Measurements from ENCODE around the gene ANKRD35. TPM values are rescaled to one million over a fixed set of nuclear protein-coding genes. Genes with fewer than 3 reads are reported as not detected.
"Not testable (repeated sequence)": the region's sequence is repeated elsewhere in the genome, so short reads cannot be mapped to it uniquely, and the experiment has no call there.

ANKRD35 gene
- total RNA-seq, 1 donor from 2014 or later: 0.16 TPM

DNA sequence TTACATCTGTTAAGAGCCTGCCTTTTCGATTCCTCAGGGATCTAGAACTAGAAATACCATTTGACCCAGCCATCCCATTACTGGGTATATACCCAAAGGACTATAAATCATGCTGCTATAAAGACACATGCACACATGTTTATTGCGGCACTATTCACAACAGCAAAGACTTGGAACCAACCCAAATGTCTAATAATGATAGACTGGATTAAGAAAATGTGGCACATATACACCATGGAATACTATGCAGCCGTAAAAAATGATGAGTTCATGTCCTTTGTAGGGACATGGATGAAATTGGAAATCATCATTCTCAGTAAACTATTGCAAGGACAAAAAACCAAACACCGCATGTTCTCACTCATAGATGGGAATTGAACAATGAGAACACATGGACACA, 34.6 kb upstream of the ANKRD35 start:
- H3K9ac ChIP-seq (ENCODE audit: low read length); H3K27ac Mint-ChIP-seq (ENCODE audit: unreplicated experiment); H3K27ac ChIP-seq (ENCODE audit: low read depth, low read length); FAIRE-seq; H3K36me3 Mint-ChIP-seq (ENCODE audit: low read depth, unreplicated experiment); H3K4me2 ChIP-seq (ENCODE audit: low read length); H3K9me3 ChIP-seq (ENCODE audit: insufficient read depth, low read depth, low read length); H3K27me3 Mint-ChIP-seq (ENCODE audit: low read depth, unreplicated experiment); H4K20me1 ChIP-seq (ENCODE audit: insufficient read depth, low read length); H3K9me3 Mint-ChIP-seq (ENCODE audit: unreplicated experiment); H2AFZ ChIP-seq (ENCODE audit: low read depth, low read length); H3K36me3 ChIP-seq (ENCODE audit: insufficient read depth, low read length); H3K4me3 ChIP-seq (ENCODE audit: insufficient read depth, low read depth, low read length); H3K27me3 ChIP-seq (ENCODE audit: insufficient read depth, low read length); DNase-seq (ENCODE audit: low read depth): not testable (repeated sequence)
- peaks cover 15% of the 10 kb centered on the region for H3K4me1 Mint-ChIP-seq (ENCODE audit: low read depth, unreplicated experiment)
- peak overlapping the region; percentile 75 for H3K4me3 Mint-ChIP-seq (ENCODE audit: unreplicated experiment)
- Histone ChIP-seq H3K4me1 (ENCODE audit: insufficient read depth, low read length) (peaks cover 20% of the 10 kb centered on the region), H3K79me2 (ENCODE audit: insufficient read depth, low read length) (peaks cover 17% of the 10 kb centered on the region)

DNA sequence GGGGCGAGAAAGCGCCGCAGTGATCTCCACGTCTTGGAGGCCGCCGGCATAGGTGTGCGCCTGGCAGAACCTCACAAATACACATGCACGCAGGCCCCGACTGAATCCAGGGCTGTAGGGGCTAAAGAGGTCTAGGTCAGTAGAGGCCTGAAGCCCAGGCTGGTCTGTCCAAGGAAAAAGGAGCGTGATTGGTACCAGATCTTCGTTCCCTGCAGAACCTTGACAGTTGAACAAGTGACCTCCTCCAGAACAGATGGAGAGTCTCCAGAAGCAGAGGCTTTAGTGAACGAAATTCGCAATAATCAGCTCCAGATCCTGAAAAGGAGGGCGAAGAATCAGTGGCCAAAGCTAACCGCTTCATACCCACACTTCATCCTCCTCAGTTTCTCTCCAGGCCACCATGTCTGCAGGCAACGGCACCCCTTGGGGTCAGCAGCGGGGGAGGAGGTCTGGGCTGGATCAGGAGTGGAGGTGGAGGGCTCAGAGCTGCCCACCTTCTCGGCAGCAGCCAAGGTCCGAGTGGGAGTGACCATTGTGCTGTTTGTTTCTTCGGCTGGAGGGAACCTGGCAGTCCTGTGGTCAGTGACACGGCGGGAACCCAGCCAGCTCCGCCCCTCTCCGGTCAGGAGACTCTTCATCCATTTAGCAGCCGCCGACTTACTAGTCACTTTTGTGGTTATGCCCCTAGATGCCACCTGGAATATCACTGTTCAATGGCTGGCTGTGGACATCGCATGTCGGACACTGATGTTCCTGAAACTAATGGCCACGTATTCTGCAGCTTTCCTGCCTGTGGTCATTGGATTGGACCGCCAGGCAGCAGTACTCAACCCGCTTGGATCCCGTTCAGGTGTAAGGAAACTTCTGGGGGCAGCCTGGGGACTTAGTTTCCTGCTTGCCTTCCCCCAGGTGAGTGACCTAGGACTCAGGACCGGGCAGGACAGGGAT, 33.6 kb upstream of the ANKRD35 start:
- H2AFZ ChIP-seq (ENCODE audit: low read depth, low read length): peak overlapping the region; percentile 85
- H3K9ac ChIP-seq (ENCODE audit: low read length): peak overlapping the region; percentile 90
- H3K27me3 Mint-ChIP-seq (ENCODE audit: low read depth, unreplicated experiment): no peaks in the 10 kb centered on the region
- peaks cover 5% of the 10 kb centered on the region for H3K36me3 Mint-ChIP-seq (ENCODE audit: low read depth, unreplicated experiment)
- H3K4me2 ChIP-seq (ENCODE audit: low read length): peak overlapping the region; percentile 99
- H3K36me3 ChIP-seq (ENCODE audit: insufficient read depth, low read length): peaks cover 8% of the 10 kb centered on the region
- H3K4me3 ChIP-seq (ENCODE audit: insufficient read depth, low read depth, low read length): peak overlapping the region; percentile 92
- no peaks in the 10 kb centered on the region for H4K20me1 ChIP-seq (ENCODE audit: insufficient read depth, low read length)
- peaks cover 15% of the 10 kb centered on the region for H3K4me1 Mint-ChIP-seq (ENCODE audit: low read depth, unreplicated experiment)
- FAIRE-seq (no peak), DNase-seq (ENCODE audit: low read depth) (peak; percentile 54)
- no peaks in the 10 kb centered on the region for H3K9me3 ChIP-seq (ENCODE audit: insufficient read depth, low read depth, low read length)
- peak overlapping the region; percentile 89 for H3K4me3 Mint-ChIP-seq (ENCODE audit: unreplicated experiment)
- H3K27ac Mint-ChIP-seq (ENCODE audit: unreplicated experiment): peak overlapping the region; percentile 34
- H3K79me2 ChIP-seq (ENCODE audit: insufficient read depth, low read length): peaks cover 17% of the 10 kb centered on the region
- H3K9me3 Mint-ChIP-seq (ENCODE audit: unreplicated experiment): no peaks in the 10 kb centered on the region
- no peaks in the 10 kb centered on the region for H3K27me3 ChIP-seq (ENCODE audit: insufficient read depth, low read length)
- no peak for TF ChIP-seq EZH2 (IDR thresholded peaks at IDR 0.05; ENCODE audit: insufficient read depth, low read length)
- TF ChIP-seq, protein P1, sequence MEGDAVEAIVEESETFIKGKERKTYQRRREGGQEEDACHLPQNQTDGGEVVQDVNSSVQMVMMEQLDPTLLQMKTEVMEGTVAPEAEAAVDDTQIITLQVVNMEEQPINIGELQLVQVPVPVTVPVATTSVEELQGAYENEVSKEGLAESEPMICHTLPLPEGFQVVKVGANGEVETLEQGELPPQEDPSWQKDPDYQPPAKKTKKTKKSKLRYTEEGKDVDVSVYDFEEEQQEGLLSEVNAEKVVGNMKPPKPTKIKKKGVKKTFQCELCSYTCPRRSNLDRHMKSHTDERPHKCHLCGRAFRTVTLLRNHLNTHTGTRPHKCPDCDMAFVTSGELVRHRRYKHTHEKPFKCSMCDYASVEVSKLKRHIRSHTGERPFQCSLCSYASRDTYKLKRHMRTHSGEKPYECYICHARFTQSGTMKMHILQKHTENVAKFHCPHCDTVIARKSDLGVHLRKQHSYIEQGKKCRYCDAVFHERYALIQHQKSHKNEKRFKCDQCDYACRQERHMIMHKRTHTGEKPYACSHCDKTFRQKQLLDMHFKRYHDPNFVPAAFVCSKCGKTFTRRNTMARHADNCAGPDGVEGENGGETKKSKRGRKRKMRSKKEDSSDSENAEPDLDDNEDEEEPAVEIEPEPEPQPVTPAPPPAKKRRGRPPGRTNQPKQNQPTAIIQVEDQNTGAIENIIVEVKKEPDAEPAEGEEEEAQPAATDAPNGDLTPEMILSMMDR (IDR thresholded peaks at IDR 0.05; ENCODE audit: insufficient read depth, low read depth, low read length): no peak
- peaks cover 20% of the 10 kb centered on the region for H3K4me1 ChIP-seq (ENCODE audit: insufficient read depth, low read length)
- H3K27ac ChIP-seq (ENCODE audit: low read depth, low read length): peak overlapping the region; percentile 90

DNA sequence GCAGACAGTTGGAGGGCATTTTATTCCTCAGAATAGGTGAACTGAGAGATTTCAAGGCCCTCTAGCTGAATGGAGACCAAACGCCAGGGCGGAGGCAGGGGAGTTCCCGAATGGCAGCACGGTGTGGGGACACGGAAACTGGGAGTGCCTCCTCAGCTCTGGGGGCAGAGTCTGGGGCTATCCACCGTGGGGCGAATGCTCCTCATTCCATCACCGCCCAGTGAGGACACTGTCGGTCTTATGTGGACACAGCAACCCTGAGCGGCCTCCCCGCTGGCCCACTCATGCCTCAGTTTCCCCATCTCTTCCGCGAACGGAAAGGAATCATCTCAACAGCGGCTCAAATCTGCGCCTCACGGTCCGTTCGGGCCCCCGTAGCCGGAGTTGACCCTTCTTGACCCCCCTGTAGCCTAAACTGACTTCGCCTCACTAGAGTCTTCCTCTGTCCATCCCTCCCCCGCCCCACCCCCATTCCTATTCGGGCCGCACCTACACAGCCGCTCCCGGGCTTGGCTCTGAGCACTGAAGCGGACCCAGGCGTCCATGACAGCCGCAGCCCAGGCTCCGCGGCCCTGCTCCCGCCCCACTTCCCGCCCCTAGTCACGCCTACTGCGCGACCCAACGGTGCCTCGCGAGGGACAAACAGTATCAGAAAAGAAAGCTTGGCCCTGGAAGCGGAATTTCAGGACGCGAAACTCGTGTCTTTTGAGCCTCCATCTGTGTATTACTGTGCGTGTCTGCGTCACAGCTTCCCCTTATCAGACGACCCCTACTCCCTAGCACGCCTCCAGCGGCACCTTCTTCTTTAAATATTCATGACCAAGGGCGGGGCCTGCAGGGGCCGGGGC, 32.7 kb upstream of the ANKRD35 start, which contains the start of gene PEX11B:
TSS of gene PEX11B (minus strand) at position 574 of the 848 bp plus-strand sequence. CDS start at position 545, 29 bp downstream.
- DNase-seq (ENCODE audit: low read depth) (peak; percentile 88), FAIRE-seq (no peak)

More for the DNA sequence above, 32.7 kb upstream of the ANKRD35 start, which contains the start of gene PEX11B:
- Histone ChIP-seq H3K79me2 (ENCODE audit: insufficient read depth, low read length) (peaks cover 16% of the 10 kb centered on the region), H3K4me1 (ENCODE audit: insufficient read depth, low read length) (peaks cover 20% of the 10 kb centered on the region), H3K27me3 (ENCODE audit: insufficient read depth, low read length) (no peaks in the 10 kb centered on the region), H3K4me3 (ENCODE audit: insufficient read depth, low read depth, low read length) (peak within 1 kb of the TSS; percentile 92), H4K20me1 (ENCODE audit: insufficient read depth, low read length) (no peaks in the 10 kb centered on the region), H3K4me2 (ENCODE audit: low read length) (peak within 1 kb of the TSS; percentile 99), H2AFZ (ENCODE audit: low read depth, low read length) (peak within 1 kb of the TSS; percentile 85), H3K27ac (ENCODE audit: low read depth, low read length) (peak within 1 kb of the TSS; percentile 90), H3K9ac (ENCODE audit: low read length) (peak within 1 kb of the TSS; percentile 90), H3K36me3 (ENCODE audit: insufficient read depth, low read length) (peaks cover 8% of the 10 kb centered on the region), H3K9me3 (ENCODE audit: insufficient read depth, low read depth, low read length) (no peaks in the 10 kb centered on the region)
- H3K4me1 Mint-ChIP-seq (ENCODE audit: low read depth, unreplicated experiment): peaks cover 15% of the 10 kb centered on the region
- H3K4me3 Mint-ChIP-seq (ENCODE audit: unreplicated experiment): peak within 1 kb of the TSS; percentile 89
- peaks cover 5% of the 10 kb centered on the region for H3K36me3 Mint-ChIP-seq (ENCODE audit: low read depth, unreplicated experiment)
- no peaks in the 10 kb centered on the region for H3K9me3 Mint-ChIP-seq (ENCODE audit: unreplicated experiment)
- H3K27ac Mint-ChIP-seq (ENCODE audit: unreplicated experiment): peak within 1 kb of the TSS; percentile 83
- no peak for TF ChIP-seq EZH2 (IDR thresholded peaks at IDR 0.05; ENCODE audit: insufficient read depth, low read length)
- H3K27me3 Mint-ChIP-seq (ENCODE audit: low read depth, unreplicated experiment): no peaks in the 10 kb centered on the region
